ENCODE results near the gene DENND1C. TPM values are rescaled to one million over a fixed set of nuclear protein-coding genes. Genes with fewer than 3 reads are reported as not detected.

DENND1C gene
- total RNA-seq, 1 experiment from 2014 or later: not detected

DNA sequence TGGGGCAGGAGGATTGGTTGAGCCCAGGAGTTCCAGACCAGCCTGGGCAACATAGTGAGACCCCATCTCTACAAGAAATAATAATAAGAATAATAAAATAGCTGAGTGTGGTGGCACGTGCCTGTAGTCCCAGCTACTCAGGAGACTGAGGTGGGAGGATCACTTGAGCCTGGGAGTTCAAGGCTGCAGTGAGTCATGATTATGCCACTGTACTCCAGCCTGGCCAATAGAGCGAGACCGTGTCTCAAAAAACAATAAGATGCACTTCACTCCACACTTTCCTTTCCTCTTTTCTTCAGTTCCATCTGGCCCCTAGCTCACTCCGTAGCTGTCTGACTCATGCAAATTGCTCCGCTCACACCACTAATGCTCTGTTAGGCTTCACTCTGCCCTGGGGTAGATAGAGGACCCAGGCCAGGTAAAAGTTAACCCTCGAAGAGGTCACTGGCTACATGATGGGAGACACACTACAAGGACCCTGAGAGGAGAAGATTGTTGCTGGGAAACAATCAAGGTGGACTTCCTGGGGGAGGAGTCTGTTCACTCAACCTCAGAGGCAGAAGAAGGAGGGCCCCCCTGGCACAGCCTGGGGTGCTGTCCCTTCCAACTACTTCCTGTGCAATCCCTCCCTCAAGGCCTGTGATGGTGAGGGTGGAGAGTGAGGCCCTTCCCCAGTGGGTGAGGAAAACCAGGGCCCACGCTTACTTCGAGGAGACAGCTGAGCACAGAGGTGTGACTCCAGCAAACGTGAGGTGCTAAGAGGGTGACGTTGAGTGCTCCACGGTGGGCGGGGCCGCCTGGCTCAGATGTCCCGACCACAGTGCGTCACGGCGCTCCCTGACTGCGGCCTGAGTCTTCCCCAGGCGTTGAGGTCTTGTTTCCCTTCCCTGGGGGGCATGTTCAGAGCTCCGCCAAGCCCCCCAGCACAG is 40.4 kb upstream of the DENND1C start:
- no peak for ATAC-seq

DNA sequence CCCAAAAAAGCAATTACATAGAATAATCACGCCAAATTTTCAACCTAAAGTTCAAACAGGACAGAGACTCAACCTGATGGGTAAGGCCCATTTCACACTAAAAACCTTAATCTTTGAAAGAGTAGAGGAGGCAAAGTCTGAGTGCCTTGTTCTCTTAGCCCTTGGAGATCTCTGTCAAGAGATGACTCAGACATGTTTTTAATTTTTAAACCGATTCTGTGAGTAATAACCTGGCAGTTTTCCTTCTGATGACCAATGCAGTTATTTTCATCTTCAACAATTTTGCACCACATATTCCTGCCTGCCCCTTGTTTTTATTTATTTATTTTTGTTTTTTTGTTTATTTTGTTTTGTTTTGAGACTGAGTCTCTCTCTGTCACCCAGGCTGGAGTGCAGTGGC is 37.7 kb upstream of the DENND1C start:
- BruUV-seq (replicated peaks): no TSS peak
- CTCF ChIA-PET: no interaction called here
- Histone ChIP-seq H3K9ac (ENCODE audit: low read length) (no peak overlapping the region), H3K4me3 (ENCODE audit: low read length) (no peak overlapping the region), H3K9me3 (ENCODE audit: low read length) (no peaks in the 10 kb centered on the region), H3K9me2 (replicated peaks; ENCODE audit: low read length) (no peaks in the 10 kb centered on the region), H3F3A (ENCODE audit: low read length, unreplicated experiment) (no peaks in the 10 kb centered on the region), H4K20me1 (ENCODE audit: low read length) (no peaks in the 10 kb centered on the region), H3K27me3 (ENCODE audit: low read length) (no peaks in the 10 kb centered on the region), H3K4me1 (ENCODE audit: insufficient read depth, low read length) (peaks cover 15% of the 10 kb centered on the region), H3K36me3 (ENCODE audit: low read depth, low read length) (no peaks in the 10 kb centered on the region), H3K27ac (ENCODE audit: low read length) (no peak overlapping the region), H3K79me2 (ENCODE audit: low read length) (no peaks in the 10 kb centered on the region), H3K4me2 (ENCODE audit: low read length) (0 out of 2 replicates have a peak overlapping the region, but pooled peaks have one; percentile 37), H2AFZ (ENCODE audit: low read length) (no peak overlapping the region)
- intact Hi-C loops (cut with micrococcal nuclease): no loop called here
- TF ChIP-seq EZH2phosphoT487 (IDR thresholded peaks at IDR 0.05; ENCODE audit: borderline replicate concordance, low read length): no peak
- TF ChIP-seq EZH2 (IDR thresholded peaks at IDR 0.05; ENCODE audit: low read length, unreplicated experiment): no peak
- TF ChIP-seq, protein P1, sequence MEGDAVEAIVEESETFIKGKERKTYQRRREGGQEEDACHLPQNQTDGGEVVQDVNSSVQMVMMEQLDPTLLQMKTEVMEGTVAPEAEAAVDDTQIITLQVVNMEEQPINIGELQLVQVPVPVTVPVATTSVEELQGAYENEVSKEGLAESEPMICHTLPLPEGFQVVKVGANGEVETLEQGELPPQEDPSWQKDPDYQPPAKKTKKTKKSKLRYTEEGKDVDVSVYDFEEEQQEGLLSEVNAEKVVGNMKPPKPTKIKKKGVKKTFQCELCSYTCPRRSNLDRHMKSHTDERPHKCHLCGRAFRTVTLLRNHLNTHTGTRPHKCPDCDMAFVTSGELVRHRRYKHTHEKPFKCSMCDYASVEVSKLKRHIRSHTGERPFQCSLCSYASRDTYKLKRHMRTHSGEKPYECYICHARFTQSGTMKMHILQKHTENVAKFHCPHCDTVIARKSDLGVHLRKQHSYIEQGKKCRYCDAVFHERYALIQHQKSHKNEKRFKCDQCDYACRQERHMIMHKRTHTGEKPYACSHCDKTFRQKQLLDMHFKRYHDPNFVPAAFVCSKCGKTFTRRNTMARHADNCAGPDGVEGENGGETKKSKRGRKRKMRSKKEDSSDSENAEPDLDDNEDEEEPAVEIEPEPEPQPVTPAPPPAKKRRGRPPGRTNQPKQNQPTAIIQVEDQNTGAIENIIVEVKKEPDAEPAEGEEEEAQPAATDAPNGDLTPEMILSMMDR (conservative IDR thresholded peaks at IDR 0.05; ENCODE audit: low read depth, low read length): no peak
- ATAC-seq (peak; percentile 1; the same call in 1 of the 2 replicates), DNase-seq (peak; percentile 96)
- POLR2A ChIA-PET (ENCODE audit: unreplicated experiment): interaction anchor here (0.8 kb wide), 1 partner anchor 11 kb away, joined by 5 read pairs; the partner anchor contains the start of gene TNFSF9

More for the DNA sequence above, 40.4 kb upstream of the DENND1C start:
- peaks cover 15% of the 10 kb centered on the region for H3K4me1 ChIP-seq (ENCODE audit: insufficient read depth, low read length)
- no peaks in the 10 kb centered on the region for H4K20me1 ChIP-seq (ENCODE audit: low read length)
- no peaks in the 10 kb centered on the region for H3K36me3 ChIP-seq (ENCODE audit: low read depth, low read length)
- H3K9me2 ChIP-seq (replicated peaks; ENCODE audit: low read length): no peaks in the 10 kb centered on the region
- no TSS peak for BruUV-seq (replicated peaks)
- no peak for DNase-seq
- H3K4me2 ChIP-seq (ENCODE audit: low read length): no peak overlapping the region
- no peak overlapping the region for H3K9ac ChIP-seq (ENCODE audit: low read length)
- CTCF ChIA-PET: no interaction called here
- TF ChIP-seq EZH2phosphoT487 (IDR thresholded peaks at IDR 0.05; ENCODE audit: borderline replicate concordance, low read length) (no peak), EZH2 (IDR thresholded peaks at IDR 0.05; ENCODE audit: low read length, unreplicated experiment) (no peak)
- TF ChIP-seq, protein P1 (conservative IDR thresholded peaks at IDR 0.05; ENCODE audit: low read depth, low read length): no peak
- H3K27ac ChIP-seq (ENCODE audit: low read length): no peak overlapping the region
- H2AFZ ChIP-seq (ENCODE audit: low read length): no peak overlapping the region
- intact Hi-C loops (cut with micrococcal nuclease): no loop called here
- H3K9me3 ChIP-seq (ENCODE audit: low read length): no peaks in the 10 kb centered on the region
- no peaks in the 10 kb centered on the region for H3F3A ChIP-seq (ENCODE audit: low read length, unreplicated experiment)
- H3K79me2 ChIP-seq (ENCODE audit: low read length): no peaks in the 10 kb centered on the region
- no peaks in the 10 kb centered on the region for H3K27me3 ChIP-seq (ENCODE audit: low read length)
- POLR2A ChIA-PET (ENCODE audit: unreplicated experiment): interaction anchor here (0.6 kb wide), 1 partner anchor 1350 kb away, joined by 7 read pairs; no protein-coding TSS in a partner anchor
- no peak overlapping the region for H3K4me3 ChIP-seq (ENCODE audit: low read length)
